KMS-11 (cell line): ENCODE results near the gene TSPEAR.

ENCODE experiments used
- H2AFZ ChIP-seq: fragments of 200-600 bp; sonication (generic); 2 replicates; pipeline ENCODE4 v1.6.1; 2016; ENCODE audit warnings: antibody characterized with exemption, mixed run types, low read depth
- H3K27ac ChIP-seq: fragments of 200-600 bp; sonication (generic); 2 replicates; pipeline ENCODE4 v1.6.1; 2016; ENCODE audit warnings: mild to moderate bottlenecking, mixed run types
- H3K27me3 ChIP-seq: fragments of 200-600 bp; sonication (generic); 2 replicates; pipeline ENCODE4 v1.6.1; 2017; ENCODE audit warnings: mild to moderate bottlenecking, low read depth, mixed run types, moderate library complexity; ENCODE audit not compliant: insufficient read depth
- H3K36me3 ChIP-seq: fragments of 200-600 bp; sonication (generic); 2 replicates; pipeline ENCODE4 v1.6.1; 2017; ENCODE audit warnings: mild to moderate bottlenecking, mixed run types; ENCODE audit not compliant: insufficient read depth
- H3K4me1 ChIP-seq: fragments of 200-600 bp; sonication (generic); 2 replicates; pipeline ENCODE4 v1.6.1; 2016; ENCODE audit warnings: mild to moderate bottlenecking, low read depth, mixed run types; ENCODE audit not compliant: poor library complexity, severe bottlenecking
- H3K4me2 ChIP-seq: fragments of 200-600 bp; sonication (generic); 2 replicates; pipeline ENCODE4 v1.7.0; 2016; ENCODE audit warnings: mild to moderate bottlenecking, mixed run types
- H3K4me3 ChIP-seq: fragments of 200-600 bp; sonication (generic); IDR thresholded peaks from 2 replicates; pipeline ENCODE4 v1.6.1; 2017; ENCODE audit warnings: low read depth, low read length, mixed read lengths; ENCODE audit not compliant: insufficient read depth
- H3K79me2 ChIP-seq: fragments of 200-600 bp; sonication (generic); 2 replicates; pipeline ENCODE4 v1.6.1; 2016; ENCODE audit warnings: low read depth, mixed run types; ENCODE audit not compliant: insufficient read depth
- H3K9ac ChIP-seq: fragments of 200-600 bp; sonication (generic); 2 replicates; pipeline ENCODE4 v1.6.1; 2016; ENCODE audit warnings: mild to moderate bottlenecking, mixed run types
- H4K20me1 ChIP-seq: fragments of 200-600 bp; sonication (generic); 2 replicates; pipeline ENCODE4 v1.6.1; 2016; ENCODE audit warnings: mild to moderate bottlenecking, mixed run types; ENCODE audit not compliant: insufficient read depth
- TF ChIP-seq, protein P1 (sequence below): fragments of 200-600 bp; sonication (generic); conservative IDR thresholded peaks from 2 replicates; pipeline ENCODE4 v1.6.1; 2017; ENCODE audit warnings: low read depth, mild to moderate bottlenecking, antibody characterized with exemption, low read length, moderate library complexity, mixed read lengths

Gene TSPEAR

GRCh38 chr21:44758141-44758561 is 46.8 kb upstream of the TSPEAR start:
- Histone ChIP-seq H3K36me3 (no peaks in the 10 kb centered on the region), H3K9ac (no peak overlapping the region), H3K27me3 (peaks cover 76% of the 10 kb centered on the region), H3K27ac (no peak overlapping the region), H3K79me2 (no peaks in the 10 kb centered on the region), H3K4me2 (no peak overlapping the region), H2AFZ (no peak overlapping the region), H3K4me3 (no peak overlapping the region), H4K20me1 (no peaks in the 10 kb centered on the region), H3K4me1 (no peaks in the 10 kb centered on the region)
- TF ChIP-seq, protein P1, sequence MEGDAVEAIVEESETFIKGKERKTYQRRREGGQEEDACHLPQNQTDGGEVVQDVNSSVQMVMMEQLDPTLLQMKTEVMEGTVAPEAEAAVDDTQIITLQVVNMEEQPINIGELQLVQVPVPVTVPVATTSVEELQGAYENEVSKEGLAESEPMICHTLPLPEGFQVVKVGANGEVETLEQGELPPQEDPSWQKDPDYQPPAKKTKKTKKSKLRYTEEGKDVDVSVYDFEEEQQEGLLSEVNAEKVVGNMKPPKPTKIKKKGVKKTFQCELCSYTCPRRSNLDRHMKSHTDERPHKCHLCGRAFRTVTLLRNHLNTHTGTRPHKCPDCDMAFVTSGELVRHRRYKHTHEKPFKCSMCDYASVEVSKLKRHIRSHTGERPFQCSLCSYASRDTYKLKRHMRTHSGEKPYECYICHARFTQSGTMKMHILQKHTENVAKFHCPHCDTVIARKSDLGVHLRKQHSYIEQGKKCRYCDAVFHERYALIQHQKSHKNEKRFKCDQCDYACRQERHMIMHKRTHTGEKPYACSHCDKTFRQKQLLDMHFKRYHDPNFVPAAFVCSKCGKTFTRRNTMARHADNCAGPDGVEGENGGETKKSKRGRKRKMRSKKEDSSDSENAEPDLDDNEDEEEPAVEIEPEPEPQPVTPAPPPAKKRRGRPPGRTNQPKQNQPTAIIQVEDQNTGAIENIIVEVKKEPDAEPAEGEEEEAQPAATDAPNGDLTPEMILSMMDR, result no peak

GRCh38 chr21:44757731-44758130 is 46.4 kb upstream of the TSPEAR start:
- no peak overlapping the region for H3K27ac ChIP-seq
- H3K79me2 ChIP-seq, result no peaks in the 10 kb centered on the region
- no peak overlapping the region for H3K9ac ChIP-seq
- H3K4me3 ChIP-seq, result no peak overlapping the region
- no peak overlapping the region for H2AFZ ChIP-seq
- no peaks in the 10 kb centered on the region for H3K4me1 ChIP-seq
- TF ChIP-seq, protein P1, result no peak
- H3K4me2 ChIP-seq, result no peak overlapping the region
- no peaks in the 10 kb centered on the region for H4K20me1 ChIP-seq
- H3K27me3 ChIP-seq, result peaks cover 80% of the 10 kb centered on the region
- no peaks in the 10 kb centered on the region for H3K36me3 ChIP-seq

DNA sequence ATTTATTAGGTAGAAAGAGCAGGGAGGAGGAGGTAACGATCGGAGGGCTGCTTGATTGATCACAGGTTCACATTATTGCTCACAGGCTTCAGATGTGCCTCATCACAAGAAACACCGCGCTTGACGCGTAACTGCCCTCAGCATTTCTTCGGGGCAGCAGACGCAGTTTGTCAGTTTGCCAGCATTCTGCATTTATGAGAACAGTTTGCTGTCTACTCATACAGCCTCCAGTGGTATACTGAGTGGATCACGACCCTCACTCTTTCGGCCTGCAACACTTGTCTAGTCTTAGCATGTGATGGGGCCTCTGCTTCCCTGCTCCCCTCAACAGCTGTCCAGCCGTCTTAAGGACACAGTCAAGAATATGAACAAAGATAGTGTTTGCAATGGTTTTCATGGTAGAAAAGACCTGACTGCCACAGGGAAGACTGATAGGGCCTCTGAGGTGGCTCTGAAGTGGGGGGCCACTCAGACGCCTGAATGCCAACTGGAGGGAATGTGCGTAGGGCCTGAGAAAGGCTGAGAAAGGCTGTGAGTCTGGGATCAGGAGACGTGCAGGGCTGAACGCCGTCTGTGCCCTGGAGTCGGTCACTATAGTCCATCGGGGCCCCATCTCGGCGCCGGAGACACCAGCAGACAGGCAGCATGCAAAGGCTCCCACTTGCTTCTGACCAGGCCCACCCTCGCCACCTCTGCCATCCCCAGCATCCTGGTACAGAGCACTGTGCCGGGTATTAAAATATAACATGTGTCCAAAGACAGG is 45.2 kb upstream of the TSPEAR start:
- TF ChIP-seq, protein P1, result no peak
- Histone ChIP-seq H3K4me1 (no peaks in the 10 kb centered on the region), H2AFZ (no peak overlapping the region), H3K36me3 (no peaks in the 10 kb centered on the region), H3K9ac (no peak overlapping the region), H4K20me1 (no peaks in the 10 kb centered on the region), H3K27ac (no peak overlapping the region), H3K79me2 (no peaks in the 10 kb centered on the region), H3K4me3 (no peak overlapping the region), H3K4me2 (no peak overlapping the region), H3K27me3 (peaks cover 91% of the 10 kb centered on the region)

GRCh38 chr21:44755227-44755626 is 43.9 kb upstream of the TSPEAR start:
- Histone ChIP-seq H2AFZ (no peak overlapping the region), H3K27me3 (peaks cover 92% of the 10 kb centered on the region), H4K20me1 (no peaks in the 10 kb centered on the region), H3K27ac (no peak overlapping the region), H3K4me1 (no peaks in the 10 kb centered on the region), H3K4me3 (no peak overlapping the region), H3K9ac (no peak overlapping the region), H3K4me2 (no peak overlapping the region), H3K79me2 (no peaks in the 10 kb centered on the region), H3K36me3 (no peaks in the 10 kb centered on the region)
- TF ChIP-seq, protein P1, result no peak
